Fibroblast of villous mesenchyme (primary cell): ENCODE results near the gene AFMID. TPM values are rescaled to one million over a fixed set of nuclear protein-coding genes. Genes with fewer than 3 reads are reported as not detected.

Experiments
- DNase-seq: peaks from one replicate; pipeline ENCODE4 v3.0.0-alpha.2; 2010; ENCODE audit warnings: low read depth
- H3K4me3 ChIP-seq: 2 replicates; pipeline ENCODE4 v1.5.1; 2011; ENCODE audit warnings: low read depth, mild to moderate bottlenecking, low read length
- CTCF ChIP-seq: IDR thresholded peaks from 2 replicates; pipeline ENCODE4 v1.5.1; 2012; ENCODE audit warnings: low read depth, mild to moderate bottlenecking, low read length; ENCODE audit not compliant: insufficient read depth
- total RNA-seq: library from RNA; depleted of rRNA; stranded (reverse); fragments of >200 nt; gene quantifications from 2 replicates; pipeline ENCODE4 v1.2.3, GENCODE V29; 2012

The AFMID gene
- total RNA-seq, 1 donor = 21.6 TPM

- peak; percentile 86 for DNase-seq
- TF ChIP-seq CTCF = no peak
- H3K4me3 ChIP-seq = peak within 1 kb of the TSS; percentile 80
Measured at GRCh38 chr17:78214016-78214705, 27.0 kb downstream of the AFMID start, which contains the start of gene BIRC5. BIRC5 (plus strand) TSS chr17:78214253; CDS start chr17:78214317, 64 bp downstream.

- peak overlapping the region; percentile 80 for H3K4me3 ChIP-seq
- TF ChIP-seq CTCF = no peak
- DNase-seq = no peak
Measured at GRCh38 chr17:78214706-78215061, 27.5 kb downstream of the AFMID start.

- TF ChIP-seq CTCF = no peak
- no peak for DNase-seq
Measured at GRCh38 chr17:78219396-78220150, 32.4 kb downstream of the AFMID start.

GRCh38 chr17:78223061-78223460 is 35.9 kb downstream of the AFMID start:
- no peak for DNase-seq
- H3K4me3 ChIP-seq = no peak overlapping the region

More at GRCh38 chr17:78219396-78220150, 32.4 kb downstream of the AFMID start:
- no peak overlapping the region for H3K4me3 ChIP-seq

GRCh38 chr17:78223765-78224164 is 36.6 kb downstream of the AFMID start:
- DNase-seq = no peak
- no peak for TF ChIP-seq CTCF
- H3K4me3 ChIP-seq = no peak overlapping the region

More at GRCh38 chr17:78223061-78223460, 35.9 kb downstream of the AFMID start:
- no peak for TF ChIP-seq CTCF

GRCh38 chr17:78224231-78225087 is 37.3 kb downstream of the AFMID start:
- no peak for TF ChIP-seq CTCF
- H3K4me3 ChIP-seq = no peak overlapping the region
- peak; percentile 3 for DNase-seq
